Testis (tissue), 3 donors: ENCODE measurements around the gene ZNF423. TPM values are rescaled to one million over a fixed set of nuclear protein-coding genes. Genes with fewer than 3 reads are reported as not detected.
A peak's percentile ranks its signal among the peaks of the same experiment; 100 is the strongest.

Experiments used
- DNase-seq: peaks from one replicate; pipeline ENCODE4 v3.0.0-alpha.2; 2019
- H3K27ac ChIP-seq, 2 donors: fragments of 200-600 bp; sonication (generic); one replicate each; pipeline ENCODE4 v1.5.1; 2019
- H3K27me3 ChIP-seq: fragments of 200-600 bp; sonication (generic); one replicate; pipeline ENCODE4 v1.5.1; 2019
- H3K36me3 ChIP-seq: fragments of 200-600 bp; sonication (generic); one replicate; pipeline ENCODE4 v1.5.1; 2017; ENCODE audit warnings: low read depth; ENCODE audit errors: missing control alignments
- H3K4me1 ChIP-seq: fragments of 200-600 bp; sonication (generic); one replicate; pipeline ENCODE4 v1.5.1; 2019
- H3K4me3 ChIP-seq, 2 donors: fragments of 200-600 bp; sonication (generic); one replicate each; pipeline ENCODE4 v1.5.1; 2017 to 2019
- H3K9me3 ChIP-seq: fragments of 200-600 bp; sonication (generic); one replicate; pipeline ENCODE4 v1.5.1; 2017
- CTCF ChIP-seq, 3 experiments: fragments of 450-650 bp in 2 of 3; fragments of 200-600 bp in 1 of 3; sonication (generic) in 1 of 3; IDR thresholded peaks; one replicate each; pipeline ENCODE4 v1.5.1; 2016 to 2019; ENCODE audit warnings: antibody characterized with exemption in 3 of 3, mild to moderate bottlenecking in 2 of 3, moderate library complexity in 1 of 3
- POLR2A ChIP-seq: fragments of 450-650 bp; IDR thresholded peaks from one replicate; pipeline ENCODE4 v1.6.1; 2017; ENCODE audit warnings: antibody characterized with exemption, mild to moderate bottlenecking, moderate library complexity
- whole genome bisulfite sequencing, 2 donors: methylation state at CpG; one replicate each; pipeline ENCODE4 v1.1.5; 2018; 5-methylcytosine and 5-hydroxymethylcytosine counted together
- intact Hi-C: fragments of 100-400 bp; cut with DNase I; formaldehyde crosslinking; loops from one replicate; pipeline ENCODE4 v1.15.1; 2023; ENCODE audit warnings: low total_unique reads
- polyA plus RNA-seq: library from polyadenylated mRNA; stranded (reverse); fragments of 350-450 nt; fragmentation: Illumina TruSeq; extraction: RNeasy Lipid Tissue Mini Kit (QIAGEN cat#74804); gene quantifications from one replicate; pipeline ENCODE4 v1.2.3, GENCODE V29; 2014; ENCODE audit warnings: low read depth, low replicate concordance; ENCODE audit not compliant: insufficient read depth
- total RNA-seq, 2 donors: library from RNA; depleted of rRNA; stranded (reverse); fragments of >200 nt; gene quantifications; one replicate each; pipeline ENCODE4 v1.2.3, GENCODE V29; 2016

The ZNF423 gene
- total and polyA plus RNA-seq, 3 donors from 2014 or later: 8.9 to 19.0 (median 12.1) TPM

- Histone ChIP-seq H3K4me3 (no peak overlapping the region), H3K4me1 (no peaks in the 10 kb centered on the region), H3K27me3 (no peaks in the 10 kb centered on the region), H3K36me3 (no peaks in the 10 kb centered on the region), H3K27ac (no peak overlapping the region), H3K9me3 (no peaks in the 10 kb centered on the region)
- no peak for TF ChIP-seq POLR2A
- TF ChIP-seq CTCF (IDR thresholded peaks at IDR 0.05): no peak
- no peak for DNase-seq
- intact Hi-C loops: no loop called here
- 80 to 93% methylated on average over 1 of the region's 1 CpG for WGBS, 2 donors
Observed at GRCh38 chr16:49466881-49467280, 389.0 kb downstream of the ZNF423 start.

GRCh38 chr16:49466529-49466831, 389.4 kb downstream of the ZNF423 start:
- no peak for DNase-seq
- Histone ChIP-seq H3K27me3 (no peaks in the 10 kb centered on the region), H3K27ac (no peak overlapping the region), H3K9me3 (no peaks in the 10 kb centered on the region), H3K4me3 (no peak overlapping the region), H3K4me1 (no peaks in the 10 kb centered on the region), H3K36me3 (no peaks in the 10 kb centered on the region)
- 95 to 100% methylated on average over 4 of the region's 4 CpGs for WGBS, 2 donors
- intact Hi-C loops: no loop called here
- no peak for TF ChIP-seq POLR2A
- no peak for TF ChIP-seq CTCF (IDR thresholded peaks at IDR 0.05)

GRCh38 chr16:49465661-49466528, 390.0 kb downstream of the ZNF423 start:
- TF ChIP-seq POLR2A (no peak), CTCF (IDR thresholded peaks at IDR 0.05) (no peak)
- Histone ChIP-seq H3K36me3 (no peaks in the 10 kb centered on the region), H3K9me3 (no peaks in the 10 kb centered on the region), H3K27ac (no peak overlapping the region), H3K4me3 (no peak overlapping the region), H3K4me1 (no peaks in the 10 kb centered on the region), H3K27me3 (no peaks in the 10 kb centered on the region)
- WGBS, 2 donors: 84 to 86% methylated on average over 19 of the region's 19 CpGs
- DNase-seq: no peak
- intact Hi-C loops: no loop called here

GRCh38 chr16:49464877-49465504, 390.9 kb downstream of the ZNF423 start:
- Histone ChIP-seq H3K36me3 (no peaks in the 10 kb centered on the region), H3K4me3 (peak overlapping the region; percentile 41 to 48), H3K9me3 (no peaks in the 10 kb centered on the region), H3K4me1 (no peaks in the 10 kb centered on the region), H3K27ac (no peak overlapping the region), H3K27me3 (no peaks in the 10 kb centered on the region)
- 23 to 29% methylated on average over 25 to 40 of the region's 40 CpGs for WGBS, 2 donors
- DNase-seq: peak; percentile 23
- TF ChIP-seq POLR2A: no peak
- peak in 2 of 3 experiments; percentile 44 to 47 for TF ChIP-seq CTCF (IDR thresholded peaks at IDR 0.05)
- intact Hi-C loops: no loop called here
